NCI-H2171 (cell line): ENCODE results near the gene PVALEF.

Source experiments
- DNase-seq: peaks from one replicate; lab custom pipeline; 2025; lab: John Stamatoyannopoulos, UW

The PVALEF gene

DNA sequence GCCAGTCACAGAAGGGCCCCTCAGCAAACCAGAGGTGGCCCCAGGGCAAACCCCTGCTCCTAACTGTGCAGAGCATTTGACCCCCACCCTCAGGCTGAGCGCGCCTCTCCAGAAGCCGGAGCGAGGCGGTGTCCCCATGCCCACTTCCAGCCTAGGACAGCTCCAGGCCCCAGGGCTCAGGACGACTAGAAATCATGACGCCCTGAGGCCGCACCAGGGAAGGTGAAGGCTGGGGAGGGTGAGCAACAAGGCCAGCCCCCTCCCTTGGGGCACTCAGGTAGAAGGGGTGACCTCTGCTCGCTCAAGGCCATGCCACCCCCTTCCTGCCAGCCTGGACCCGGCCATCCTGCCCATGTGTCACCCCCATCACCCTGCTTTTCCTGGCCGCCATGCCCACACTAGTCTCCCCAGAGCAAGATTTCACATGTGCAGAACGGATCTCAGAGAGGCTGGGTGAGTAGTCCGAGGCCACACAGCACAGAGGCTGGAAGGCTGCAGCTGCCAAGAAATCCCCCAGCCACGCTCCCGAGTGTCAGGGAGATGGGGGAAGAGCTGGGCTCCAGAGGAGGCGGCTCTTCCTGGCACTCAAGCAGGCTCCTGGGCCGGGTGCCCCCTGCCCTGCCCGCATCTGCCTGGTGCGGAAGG is 2.1 kb upstream of the PVALEF start:
- DNase-seq = no peak

DNA sequence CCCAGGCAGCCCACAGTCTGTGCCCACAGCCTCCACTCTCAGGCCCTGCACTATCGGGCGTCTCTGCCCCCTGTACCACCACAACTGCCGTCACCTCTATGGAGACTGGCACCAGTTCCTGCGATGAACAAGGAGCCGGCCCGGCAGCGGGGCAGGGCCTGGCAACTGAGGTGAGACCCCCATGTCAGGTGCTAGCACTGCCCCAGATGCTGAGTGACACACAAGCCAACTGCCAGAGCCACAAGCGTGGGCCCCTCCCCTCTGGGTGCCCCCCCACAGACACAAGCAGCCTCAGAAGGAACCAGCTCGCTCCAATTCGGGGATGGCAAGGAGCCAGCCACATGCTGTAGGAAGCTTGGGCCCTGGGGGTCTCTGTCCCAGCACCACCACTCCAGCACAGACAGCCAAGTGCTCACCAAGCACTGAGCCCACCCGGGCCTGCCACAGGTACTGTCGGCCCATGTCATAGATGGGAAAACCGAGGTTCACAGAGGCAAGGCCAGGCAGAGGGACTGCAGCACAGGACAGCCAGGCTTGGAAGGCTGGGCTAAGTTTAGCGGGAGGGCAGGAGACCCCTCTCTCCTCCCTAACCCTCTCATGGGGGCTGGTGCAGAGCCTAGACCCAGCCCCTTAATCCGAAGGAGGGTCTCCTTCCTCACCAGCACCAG is 1.5 kb upstream of the PVALEF start:
- no peak for DNase-seq

DNA sequence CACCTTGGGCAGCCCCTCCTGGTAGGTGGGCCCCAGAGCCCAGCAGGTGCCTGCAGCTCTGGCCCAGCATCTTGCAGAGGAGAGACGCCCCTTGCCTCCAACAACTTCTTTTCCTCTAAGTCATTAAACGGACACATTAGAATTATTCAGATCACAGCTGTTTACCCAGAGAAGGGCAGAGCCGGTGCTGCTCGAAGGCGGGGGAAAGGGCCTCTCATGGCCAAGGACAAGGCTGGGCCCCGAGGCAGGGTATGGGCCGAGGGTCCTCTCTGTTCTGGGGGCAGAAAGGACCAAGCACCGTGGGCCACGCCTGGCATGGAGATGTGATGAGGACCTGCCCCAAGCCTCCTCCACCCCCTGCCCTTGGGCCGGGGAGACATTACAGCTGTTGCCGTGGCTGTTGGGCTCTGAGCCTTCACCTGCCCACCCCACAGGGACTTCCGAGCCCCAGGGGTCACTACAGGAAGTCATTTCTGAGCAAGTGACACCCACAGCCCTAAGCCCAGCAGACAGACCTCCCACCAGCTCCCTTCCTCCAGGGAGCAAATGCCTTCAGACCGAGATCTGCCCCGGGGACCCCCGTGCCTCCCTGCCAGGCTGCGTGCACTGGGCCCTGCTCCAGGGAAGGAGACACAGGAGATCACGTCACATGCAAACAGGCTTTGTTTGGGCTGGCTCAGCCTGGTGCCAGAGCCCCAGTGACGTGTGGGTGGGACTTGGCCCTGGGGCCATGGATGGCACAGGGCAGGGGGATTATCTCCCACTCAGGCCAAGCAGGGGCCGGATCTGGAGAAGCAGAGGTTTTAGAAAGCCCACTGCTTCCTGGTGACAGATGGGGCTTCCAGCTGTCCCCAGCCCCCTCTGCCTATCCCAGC is 699 bp upstream of the PVALEF start:
- no peak for DNase-seq

DNA sequence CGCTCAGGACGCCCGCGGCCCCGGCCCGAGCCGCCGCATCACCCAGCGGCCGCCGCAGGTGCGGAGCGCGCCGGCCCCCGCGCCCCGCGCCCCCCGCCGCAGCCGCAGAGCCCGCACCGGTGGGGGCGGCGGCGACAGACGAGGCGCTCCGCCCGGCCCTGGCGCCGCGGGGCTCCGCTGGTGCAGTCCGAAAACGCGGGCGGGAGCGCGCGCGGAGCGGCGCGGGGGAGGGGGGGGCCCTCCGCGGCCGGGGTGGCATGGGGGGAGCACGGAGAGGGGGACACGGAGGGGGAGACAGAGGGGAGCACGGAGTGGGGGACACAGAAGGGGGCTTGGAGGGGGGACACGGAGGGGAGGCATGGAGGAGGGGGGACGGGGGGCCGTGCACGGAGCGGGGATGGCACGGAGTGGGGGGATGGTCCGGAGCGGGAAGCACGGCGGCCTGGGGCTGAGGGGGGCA is 756 bp downstream of the PVALEF start, which contains the start of gene AATK:
TSS of gene AATK (minus strand) at position 189 of the 460 bp plus-strand sequence. CDS start 229 bp downstream, outside the sequence.
- DNase-seq = no peak

DNA sequence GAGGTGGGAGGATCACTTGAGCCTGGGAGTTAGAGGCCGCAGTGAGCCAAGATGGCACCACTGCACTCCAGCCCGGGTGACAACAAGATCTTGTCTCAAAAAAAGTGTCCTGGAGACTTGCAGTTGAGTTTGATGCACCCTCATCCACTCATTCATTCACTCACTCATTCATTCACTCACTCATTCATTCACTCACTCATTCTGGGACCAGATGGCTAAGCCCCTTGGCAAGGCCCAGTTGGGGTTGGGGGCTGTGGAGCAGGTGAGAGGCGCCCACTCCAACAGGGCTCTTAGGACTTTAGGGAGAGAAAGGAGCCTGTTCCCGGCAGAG is 1.9 kb downstream of the PVALEF start:
- no peak for DNase-seq

DNA sequence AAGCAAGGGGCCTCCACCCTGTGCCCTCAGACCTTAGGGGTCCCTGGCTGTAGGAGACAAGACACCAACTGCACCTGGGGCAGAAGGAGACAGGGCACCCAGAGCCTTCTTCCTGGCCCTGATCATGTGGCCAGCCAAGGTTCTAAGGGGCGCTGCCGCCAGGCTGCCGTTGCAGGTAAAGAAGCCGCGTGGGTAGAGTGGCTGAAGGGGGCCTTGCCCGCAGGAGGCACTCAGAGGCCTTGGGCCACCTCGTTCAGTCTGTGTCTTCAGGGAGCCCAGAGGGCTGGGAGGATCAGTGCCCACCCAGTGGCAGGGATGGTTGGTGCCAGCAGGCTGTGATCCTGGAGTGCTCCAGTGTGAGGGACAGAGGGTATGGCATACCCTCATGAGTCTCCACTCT is 2.3 kb downstream of the PVALEF start:
- no peak for DNase-seq

DNA sequence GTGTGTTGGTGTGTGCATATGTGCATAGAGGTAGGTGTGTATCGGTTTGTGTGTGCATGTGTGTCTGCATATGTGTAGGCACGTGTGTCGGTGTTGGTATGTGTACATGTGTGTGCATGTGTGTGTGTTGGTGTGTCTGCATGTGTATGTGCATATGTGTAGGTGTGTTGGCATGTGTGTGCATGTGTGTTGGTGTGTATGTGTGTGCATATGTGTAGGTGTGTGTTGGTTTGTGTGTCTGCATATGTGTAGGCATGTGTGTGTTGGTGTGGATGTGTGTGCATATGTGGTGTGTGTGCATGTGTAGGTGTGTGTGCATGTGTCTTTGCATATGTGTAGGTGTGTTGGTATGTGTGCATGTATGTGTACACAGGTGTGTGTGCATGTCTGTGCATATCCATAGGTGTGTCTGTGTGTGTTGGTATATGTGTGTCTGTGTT is 4.6 kb downstream of the PVALEF start:
- DNase-seq = no peak

DNA sequence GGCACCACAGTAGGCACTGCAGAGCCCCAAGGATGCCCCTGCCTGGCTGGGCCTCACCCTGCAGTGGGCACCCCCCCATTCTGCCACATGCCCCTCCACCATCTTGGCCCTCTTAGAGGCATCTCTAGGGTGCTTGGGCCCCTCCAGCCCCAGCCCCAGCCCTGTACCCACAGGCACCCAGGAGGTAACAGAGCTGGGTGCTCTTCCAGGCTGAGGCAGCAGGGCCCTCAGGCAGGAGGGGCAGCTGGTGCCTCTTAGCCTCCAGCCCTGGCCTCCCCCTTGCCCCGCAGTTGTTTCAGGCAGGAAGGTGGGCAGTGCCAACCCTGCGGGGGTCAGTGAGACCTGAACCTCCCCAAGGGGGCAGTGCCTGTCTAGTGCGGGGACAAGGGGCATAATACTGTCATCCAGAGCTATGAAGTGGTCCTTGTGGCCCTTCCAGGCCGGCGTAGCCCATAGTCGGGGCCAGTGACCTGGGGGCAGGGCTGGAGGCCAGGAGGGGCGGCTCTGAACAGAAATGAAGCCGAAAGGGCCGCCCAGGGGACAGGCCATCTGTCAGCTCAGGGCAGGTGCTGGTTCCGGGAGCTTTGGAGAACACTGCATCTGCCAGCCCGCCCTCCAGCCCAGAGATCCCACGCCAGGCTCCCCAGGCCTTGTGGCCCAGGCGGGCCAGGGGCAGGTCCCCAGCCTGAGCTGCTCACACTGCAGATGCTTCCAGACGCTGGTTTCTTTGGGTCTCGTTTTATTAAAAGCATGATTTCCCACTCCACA is 5.6 kb downstream of the PVALEF start:
- DNase-seq = no peak

DNA sequence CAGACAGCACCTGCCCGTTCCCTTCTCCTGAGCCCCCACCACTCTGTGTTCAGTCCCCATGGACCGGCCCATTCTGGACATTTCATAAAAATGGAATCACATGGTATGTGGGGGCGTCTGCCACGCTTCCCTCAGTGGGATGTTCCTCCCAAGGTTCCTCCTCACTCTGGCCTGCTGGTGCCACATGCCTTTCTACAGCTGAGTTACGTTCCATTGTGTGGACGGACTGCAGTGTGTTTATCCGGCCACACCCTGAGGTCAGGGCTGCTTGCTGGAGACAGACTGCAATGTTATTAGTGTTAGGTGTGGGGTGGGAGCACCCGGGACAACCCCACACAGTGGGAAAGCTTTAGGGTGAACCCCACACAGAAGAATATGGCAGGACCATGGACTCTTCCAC is 6.6 kb downstream of the PVALEF start:
- DNase-seq = no peak

DNA sequence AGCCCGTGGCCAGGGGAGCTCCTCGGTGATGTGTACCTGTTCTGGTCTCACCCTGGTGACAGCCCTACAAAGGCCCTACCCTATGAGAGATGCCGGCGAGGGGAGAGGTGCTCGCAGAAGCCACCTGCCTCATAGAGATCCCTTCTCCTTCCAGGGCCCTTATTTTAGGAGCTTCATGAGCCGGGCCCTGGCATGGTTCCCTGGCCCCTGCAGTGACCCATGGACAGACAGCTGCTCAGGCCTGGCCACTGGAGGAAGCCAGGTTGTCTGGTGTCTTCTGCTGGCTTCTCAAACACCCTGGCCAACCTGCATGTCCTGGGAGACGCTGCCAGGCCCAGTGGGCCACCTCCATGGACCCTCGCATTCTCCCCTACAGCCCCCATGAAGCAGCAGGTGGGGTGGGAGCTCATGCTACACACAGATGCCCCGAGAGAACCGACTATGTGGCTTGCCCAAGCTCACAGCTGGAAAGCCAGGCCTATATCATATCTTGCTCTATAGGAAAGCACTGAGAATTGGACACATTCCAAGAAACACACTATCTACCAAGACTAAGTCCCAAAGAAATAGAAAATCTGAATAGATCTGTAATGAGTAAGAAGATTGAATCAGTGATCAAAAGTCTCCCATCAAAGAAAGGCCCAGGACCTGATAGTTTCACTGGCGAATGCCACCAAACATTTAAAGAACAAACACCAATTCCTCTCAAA is 7.9 kb downstream of the PVALEF start:
- DNase-seq = no peak

DNA sequence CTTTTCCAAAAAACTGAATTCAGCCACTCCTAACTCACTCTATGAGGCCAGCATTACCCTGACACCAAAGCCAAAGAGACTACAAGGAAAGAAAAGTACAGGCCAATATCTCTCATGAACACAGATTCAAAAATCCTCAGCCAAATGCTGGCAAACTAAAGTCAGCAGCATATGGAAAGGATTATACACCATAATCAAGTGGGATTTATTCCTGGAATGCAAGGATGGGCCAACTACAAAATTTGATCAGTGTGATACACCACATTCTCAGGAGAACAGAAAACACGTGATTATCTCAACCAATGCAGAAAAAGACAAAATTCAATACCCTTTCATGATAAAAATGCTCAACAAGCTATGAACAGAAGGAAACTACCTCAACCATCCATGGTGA is 8.5 kb downstream of the PVALEF start:
- no peak for DNase-seq

DNA sequence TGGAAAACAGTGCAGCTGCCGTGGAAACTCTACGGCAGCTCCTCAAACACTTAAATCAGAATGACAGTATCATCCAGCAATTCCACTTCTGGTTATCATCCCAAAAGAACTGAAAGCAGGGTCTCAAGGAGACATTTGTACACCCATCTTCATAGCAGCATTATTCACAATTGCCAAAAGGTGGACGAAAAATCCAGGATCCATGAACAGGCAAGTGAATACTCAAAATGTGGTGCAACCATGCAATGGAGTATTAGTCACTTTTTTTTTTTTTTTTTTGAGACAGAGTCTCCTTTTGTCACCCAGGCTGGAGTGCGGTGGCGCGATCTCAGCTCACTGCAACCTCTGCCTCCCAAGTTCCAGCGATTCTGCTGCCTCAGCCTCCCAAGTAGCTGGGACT is 11.4 kb downstream of the PVALEF start:
- no peak for DNase-seq

DNA sequence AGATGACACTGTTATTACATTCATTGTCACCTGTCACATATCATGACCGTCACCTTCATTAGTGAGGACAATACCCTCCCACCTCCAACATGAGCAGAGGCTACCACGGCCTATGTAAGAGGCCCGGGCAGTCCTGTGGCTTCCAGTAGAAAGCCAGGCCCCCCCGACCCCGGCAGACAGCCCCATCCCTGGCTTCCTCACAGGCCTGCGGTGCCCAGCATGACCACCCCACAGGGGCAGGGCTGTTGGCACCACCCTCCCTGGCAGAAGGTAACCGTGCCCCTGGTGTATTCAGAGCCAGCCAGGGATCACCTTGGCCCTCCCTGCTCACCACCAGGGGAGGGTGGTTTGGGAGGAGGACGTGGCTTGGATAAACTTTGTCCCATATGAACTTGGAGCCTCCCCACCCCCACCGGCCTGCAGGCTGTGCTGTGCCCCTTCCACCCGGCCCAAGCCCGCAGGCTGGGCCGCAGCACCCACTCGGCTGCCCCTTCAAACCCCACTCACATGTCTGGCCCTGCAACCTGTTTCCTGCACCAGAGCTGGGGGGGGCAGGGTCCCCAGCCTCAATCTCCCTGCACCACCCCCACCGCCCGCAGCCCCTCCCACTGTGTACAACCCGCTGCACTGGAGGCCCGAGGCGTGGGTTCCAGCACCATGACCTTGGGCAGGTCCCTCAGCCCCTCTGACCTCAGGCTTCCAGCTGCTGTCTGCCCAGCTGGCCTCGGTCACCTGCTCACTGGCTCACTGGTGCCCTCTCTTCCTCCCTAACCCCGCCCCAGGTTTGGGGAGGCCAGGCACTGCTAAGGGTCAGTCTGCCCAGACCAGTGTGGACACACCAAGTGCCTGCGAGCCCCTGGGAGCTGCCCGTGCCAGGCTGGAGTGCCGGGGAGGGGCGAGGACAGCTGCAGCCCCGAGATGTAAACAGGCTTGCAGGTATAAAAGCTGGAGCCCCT is 13.1 kb downstream of the PVALEF start:
- no peak for DNase-seq

DNA sequence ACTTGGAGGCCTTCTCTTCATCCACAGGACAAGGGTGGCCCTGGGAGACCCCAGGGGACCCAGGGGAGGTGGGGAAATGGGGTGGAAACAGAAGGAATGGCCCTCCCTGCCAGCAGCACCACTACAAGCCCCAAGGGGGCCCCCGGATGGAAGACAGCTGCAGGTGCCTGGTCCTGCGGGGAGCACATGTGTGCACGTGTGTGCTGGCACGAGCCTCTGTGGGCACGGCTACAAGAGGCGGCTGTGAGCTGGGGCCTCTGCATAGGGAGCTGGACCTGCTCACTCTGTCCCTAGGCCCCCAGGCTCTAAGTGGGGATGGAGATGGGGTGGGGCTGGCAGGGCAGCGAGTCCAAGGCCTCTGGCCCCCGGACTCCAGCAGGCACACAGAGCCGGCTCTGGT is 13.9 kb downstream of the PVALEF start:
- no peak for DNase-seq

DNA sequence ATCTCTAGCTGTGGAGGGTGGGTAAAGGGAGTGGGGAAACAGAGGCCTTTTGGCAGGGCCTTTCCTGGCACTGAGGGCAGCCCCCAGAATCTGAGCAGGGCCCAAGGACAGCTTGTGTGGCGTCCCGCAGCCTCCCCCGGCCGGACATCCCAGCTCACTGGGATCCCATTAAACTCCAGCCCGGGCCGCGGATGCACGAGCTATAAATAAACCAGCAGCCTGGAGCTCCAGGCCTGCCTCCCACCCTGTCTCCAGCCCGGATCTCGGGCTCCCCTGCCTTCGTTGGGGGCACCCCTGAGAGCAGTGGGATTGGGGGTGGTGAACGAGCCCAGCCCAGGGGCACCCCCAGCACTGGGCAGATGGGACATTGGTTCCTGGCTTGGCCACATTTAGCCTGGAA is 14.6 kb downstream of the PVALEF start:
- no peak for DNase-seq

DNA sequence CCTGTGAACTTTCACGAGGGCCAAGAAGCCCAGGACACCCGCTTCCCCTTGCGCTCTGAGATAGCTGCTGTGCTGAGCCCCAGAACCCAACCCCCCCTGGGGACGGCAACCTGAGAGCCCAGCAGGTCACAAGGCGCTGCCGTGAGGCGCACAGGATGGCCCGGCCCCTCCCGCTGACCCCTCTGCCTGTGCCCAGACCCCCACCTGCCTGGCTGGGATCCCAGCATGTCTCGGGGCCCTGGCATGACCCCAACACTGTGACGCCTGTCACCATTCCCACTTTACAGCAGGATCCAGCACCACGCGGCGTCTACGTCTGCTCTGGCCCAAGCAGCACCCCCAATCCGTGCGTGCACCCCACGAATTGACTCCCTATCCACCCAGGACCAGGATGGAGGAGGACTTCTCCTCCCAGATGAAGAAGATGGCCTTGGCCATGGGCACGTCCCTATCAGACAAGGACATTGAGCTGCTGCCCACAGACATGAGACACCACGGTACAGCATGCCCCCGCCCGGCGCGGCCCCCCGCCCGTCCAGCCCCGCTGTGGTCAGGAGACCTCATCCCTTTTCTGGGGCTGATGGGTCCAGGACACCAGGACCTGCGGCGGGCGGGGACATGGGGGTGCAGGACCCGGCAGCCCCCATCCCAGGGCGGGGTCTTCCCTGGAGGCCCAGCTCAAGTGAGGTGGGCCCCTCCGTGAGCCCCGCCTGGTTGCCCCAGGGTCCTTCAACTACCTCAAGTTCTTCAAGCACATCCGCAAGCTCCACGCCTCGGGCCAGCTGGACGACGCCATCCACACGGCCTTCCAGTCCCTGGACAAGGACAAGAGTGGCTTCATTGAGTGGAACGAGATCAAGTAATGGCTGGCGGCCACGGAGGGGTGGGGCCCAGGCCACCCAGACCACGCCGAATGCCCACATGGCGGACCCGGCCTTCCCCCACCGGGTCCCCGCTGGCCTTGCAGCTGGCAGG is 15.8 kb downstream of the PVALEF start:
- DNase-seq = no peak

DNA sequence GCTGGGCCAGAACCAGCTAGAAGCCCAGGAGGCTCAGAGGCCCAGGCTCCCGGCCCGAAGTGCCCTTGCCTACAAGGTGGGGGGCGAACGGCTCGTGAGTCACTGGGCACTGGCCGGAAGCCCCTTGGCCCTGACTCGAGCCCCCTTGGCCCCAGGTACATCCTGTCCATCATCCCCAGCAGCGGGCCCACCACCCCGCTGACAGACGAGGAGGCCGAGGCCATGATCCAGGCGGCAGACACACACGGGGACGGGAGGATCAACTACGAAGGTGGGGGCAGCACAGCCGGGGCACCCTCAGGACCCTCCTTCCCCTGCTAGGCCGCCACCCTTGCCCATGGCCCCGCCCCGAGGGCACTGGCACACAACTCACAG is 16.5 kb downstream of the PVALEF start:
- no peak for DNase-seq

DNA sequence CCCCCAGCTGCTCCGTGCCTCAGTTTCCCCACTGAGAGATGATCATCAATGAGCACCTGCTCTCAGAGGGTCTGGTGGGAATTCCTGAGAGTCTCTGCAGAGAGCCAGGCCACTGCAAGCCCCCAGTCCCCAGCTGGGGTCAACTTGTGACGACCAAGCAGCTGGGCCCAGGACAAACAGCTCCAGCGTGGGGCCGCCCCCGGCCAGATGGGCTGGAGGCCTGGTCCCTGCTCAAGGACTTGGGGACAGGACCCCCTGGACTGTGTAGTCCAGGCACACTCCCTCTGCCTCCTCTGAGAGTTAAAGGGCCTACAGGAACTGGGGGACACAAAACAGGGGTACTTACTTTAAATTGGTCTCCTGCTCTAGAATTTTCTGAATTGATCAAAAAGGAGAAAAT is 17.3 kb downstream of the PVALEF start:
- DNase-seq = no peak

DNA sequence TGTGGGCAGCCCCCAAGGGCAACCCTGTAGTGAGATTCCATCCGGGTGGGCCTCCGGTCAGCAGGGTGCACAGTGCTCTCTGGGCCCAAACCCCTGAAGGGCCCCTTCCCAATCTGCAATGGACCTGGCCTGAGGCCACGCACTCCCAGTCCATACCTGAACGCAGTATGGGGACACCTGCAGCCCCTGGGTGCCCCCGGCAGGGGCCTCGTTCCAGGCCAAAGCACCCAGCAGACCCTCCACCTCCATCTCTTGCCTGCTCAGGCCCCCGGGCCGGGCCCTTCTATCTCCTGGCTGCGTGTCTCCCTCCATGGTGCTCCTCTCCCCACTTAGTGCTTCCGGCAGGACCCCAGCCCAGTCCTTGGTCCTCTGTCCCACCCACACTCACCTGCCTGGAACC is 18.0 kb downstream of the PVALEF start:
- DNase-seq = no peak
